Left lung (tissue), 10 donors: Measurements from ENCODE around the gene TP53AIP1. TPM values are rescaled to one million over a fixed set of nuclear protein-coding genes. Genes with fewer than 3 reads are reported as not detected.
A peak's percentile ranks its signal among the peaks of the same experiment; 100 is the strongest.

Experiments used
- ATAC-seq: fragments of 200-7000 bp; cut with Tn5 transposase; one replicate; pipeline ENCODE4 v1.9.1; 2020; ENCODE audit warnings: moderate library complexity
- DNase-seq, 4 donors: peaks; one replicate each; pipeline ENCODE4 v3.0.0-alpha.2; 2013 to 2020
- H3K27ac ChIP-seq, 2 donors: fragments of 200-600 bp; sonication (generic) in 1 of 2; one replicate each; pipeline versions ENCODE4 v1.5.0 to v1.8.0; 2020 to 2021
- H3K27me3 ChIP-seq, 2 donors: fragments of 200-600 bp; sonication (generic) in 1 of 2; one replicate each; pipeline versions ENCODE4 v1.5.0 to v1.8.0; 2020 to 2021
- H3K36me3 ChIP-seq, 2 donors: fragments of 200-600 bp; sonication (generic) in 1 of 2; one replicate each; pipeline versions ENCODE4 v1.5.0 to v1.8.0; 2020 to 2021
- H3K4me1 ChIP-seq, 2 donors: fragments of 200-600 bp; one replicate each; pipeline ENCODE4 v1.8.0; 2021
- H3K4me3 ChIP-seq, 2 donors: fragments of 200-600 bp; sonication (generic) in 1 of 2; one replicate each; pipeline versions ENCODE4 v1.5.0 to v1.8.0; 2020 to 2021; ENCODE audit warnings: mild to moderate bottlenecking in 1 of 2
- H3K9me3 ChIP-seq, 2 donors: fragments of 200-600 bp; sonication (generic) in 1 of 2; one replicate each; pipeline versions ENCODE4 v1.5.0 to v1.8.0; 2020 to 2021
- intact Hi-C, 2 donors: fragments of 100-400 bp; cut with DNase I; formaldehyde crosslinking; loops; one replicate each; pipeline versions ENCODE4 v1.11.2 to v1.14.2; 2022
- polyA plus RNA-seq, 6 donors: library from polyadenylated mRNA; unstranded; fragments of 120-200 nt; gene quantifications; one replicate each; pipeline ENCODE4 v1.2.1, GENCODE V29; 2013; ENCODE audit not compliant: insufficient read length in 6 of 6
- total RNA-seq, 2 donors: library from RNA; stranded (reverse); fragmentation: NEBNext Ultra II Directional; extraction: Animal tissue kit (Norgen Biotek cat#: 25700); gene quantifications; one replicate each; pipeline ENCODE4 v1.2.1, GENCODE V29; 2021
- TF ChIP-seq, protein P1 (sequence below), 2 donors: fragments of 200-600 bp; sonication (generic) in 1 of 2; IDR thresholded peaks; one replicate each; pipeline versions ENCODE4 v1.5.0 to v1.8.0; 2021; ENCODE audit warnings: antibody characterized with exemption in 2 of 2
- donor health status: DM: no; HTN: yes; CAD: no.
- donor health status: DM: no; HTN: no; CAD: no.

TP53AIP1 gene
- total and polyA plus RNA-seq, 8 donors = 0.31 to 1.4 (median 0.59) TPM; not detected in 1

DNA sequence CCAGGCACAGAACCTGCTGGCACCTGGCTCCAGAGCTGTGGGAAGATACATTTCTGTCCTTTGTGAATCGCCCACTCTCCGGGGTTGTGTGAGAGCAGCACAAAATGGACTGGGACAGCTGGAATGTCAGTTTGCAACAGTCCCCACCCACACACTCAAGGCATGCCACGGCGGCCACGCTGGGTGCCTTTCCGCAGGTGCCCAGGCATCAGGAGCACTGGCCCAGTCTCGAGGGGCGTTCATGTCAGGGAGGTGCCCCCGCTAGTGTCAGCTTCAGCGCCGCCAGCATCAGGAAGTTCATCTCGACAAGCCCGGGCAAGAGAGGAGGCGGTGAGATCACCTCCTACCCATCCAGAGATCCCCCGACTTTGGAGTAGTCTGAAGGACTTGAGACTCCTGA, 2.1 kb downstream of the TP53AIP1 start:
- H3K27ac ChIP-seq = no peak overlapping the region
- ATAC-seq (no peak), DNase-seq (no peak)
- no peaks in the 10 kb centered on the region for H3K9me3 ChIP-seq
- no peaks in the 10 kb centered on the region for H3K36me3 ChIP-seq
- H3K4me3 ChIP-seq = no peak overlapping the region
- TF ChIP-seq, protein P1, sequence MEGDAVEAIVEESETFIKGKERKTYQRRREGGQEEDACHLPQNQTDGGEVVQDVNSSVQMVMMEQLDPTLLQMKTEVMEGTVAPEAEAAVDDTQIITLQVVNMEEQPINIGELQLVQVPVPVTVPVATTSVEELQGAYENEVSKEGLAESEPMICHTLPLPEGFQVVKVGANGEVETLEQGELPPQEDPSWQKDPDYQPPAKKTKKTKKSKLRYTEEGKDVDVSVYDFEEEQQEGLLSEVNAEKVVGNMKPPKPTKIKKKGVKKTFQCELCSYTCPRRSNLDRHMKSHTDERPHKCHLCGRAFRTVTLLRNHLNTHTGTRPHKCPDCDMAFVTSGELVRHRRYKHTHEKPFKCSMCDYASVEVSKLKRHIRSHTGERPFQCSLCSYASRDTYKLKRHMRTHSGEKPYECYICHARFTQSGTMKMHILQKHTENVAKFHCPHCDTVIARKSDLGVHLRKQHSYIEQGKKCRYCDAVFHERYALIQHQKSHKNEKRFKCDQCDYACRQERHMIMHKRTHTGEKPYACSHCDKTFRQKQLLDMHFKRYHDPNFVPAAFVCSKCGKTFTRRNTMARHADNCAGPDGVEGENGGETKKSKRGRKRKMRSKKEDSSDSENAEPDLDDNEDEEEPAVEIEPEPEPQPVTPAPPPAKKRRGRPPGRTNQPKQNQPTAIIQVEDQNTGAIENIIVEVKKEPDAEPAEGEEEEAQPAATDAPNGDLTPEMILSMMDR (IDR thresholded peaks at IDR 0.05) = no peak
- no peaks in the 10 kb centered on the region for H3K4me1 ChIP-seq
- peaks cover 0 to 6% of the 10 kb centered on the region in 2 donors for H3K27me3 ChIP-seq
- intact Hi-C loops = no loop called here

DNA sequence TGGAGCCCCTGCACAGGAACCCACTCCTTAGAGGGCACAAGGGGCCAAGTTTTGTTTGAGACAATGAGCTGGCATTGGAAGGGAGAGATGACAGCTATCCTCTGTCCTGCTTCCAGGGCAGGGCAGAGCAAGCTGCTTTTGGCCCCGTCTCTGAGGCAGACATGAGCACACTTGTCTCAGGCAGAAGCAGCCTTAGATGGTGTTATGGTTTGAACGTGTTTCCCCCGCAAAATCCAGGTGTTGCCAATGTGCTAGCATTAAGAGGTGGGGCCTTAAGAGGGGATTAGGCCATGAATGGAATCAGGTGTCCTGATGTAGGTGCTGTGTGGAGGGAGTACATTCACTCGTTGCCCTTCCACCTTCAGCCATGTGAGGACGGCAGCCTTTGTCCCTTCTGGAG, 2.5 kb downstream of the TP53AIP1 start:
- no peaks in the 10 kb centered on the region for H3K36me3 ChIP-seq

DNA sequence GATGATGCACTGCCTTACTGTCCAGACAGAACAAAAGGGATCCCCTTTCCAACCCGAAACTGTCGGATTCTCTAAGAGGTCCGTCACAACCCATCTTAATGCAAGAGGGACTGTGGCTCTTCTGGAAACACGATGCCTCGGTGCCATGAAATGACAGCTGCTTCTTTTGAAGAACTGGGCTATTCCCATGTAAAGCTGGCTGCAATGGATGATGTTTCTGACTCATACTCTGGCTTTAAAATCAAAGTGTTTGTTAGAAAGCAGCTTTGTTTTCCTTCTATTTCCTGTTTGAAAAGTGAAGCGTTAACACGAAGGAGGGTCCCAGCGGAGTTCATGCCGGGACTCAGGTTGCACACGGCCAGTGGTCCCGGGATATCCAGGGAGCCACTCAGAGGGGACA, 3.1 kb downstream of the TP53AIP1 start:
- Histone ChIP-seq H3K27ac (no peak overlapping the region), H3K27me3 (peaks cover 0 to 6% of the 10 kb centered on the region in 2 donors), H3K4me3 (no peak overlapping the region), H3K4me1 (no peaks in the 10 kb centered on the region), H3K36me3 (no peaks in the 10 kb centered on the region), H3K9me3 (no peaks in the 10 kb centered on the region)
- intact Hi-C loops = no loop called here
- TF ChIP-seq, protein P1 (IDR thresholded peaks at IDR 0.05) = no peak
- ATAC-seq (no peak), DNase-seq (peak in 1 of 4 donors; percentile 23)

More for the DNA sequence above, 2.5 kb downstream of the TP53AIP1 start:
- Histone ChIP-seq H3K4me1 (no peaks in the 10 kb centered on the region), H3K27ac (no peak overlapping the region), H3K4me3 (no peak overlapping the region), H3K27me3 (peaks cover 0 to 6% of the 10 kb centered on the region in 2 donors), H3K9me3 (no peaks in the 10 kb centered on the region)
- ATAC-seq = no peak
- DNase-seq = no peak
- TF ChIP-seq, protein P1 (IDR thresholded peaks at IDR 0.05) = no peak
- intact Hi-C loops = no loop called here

DNA sequence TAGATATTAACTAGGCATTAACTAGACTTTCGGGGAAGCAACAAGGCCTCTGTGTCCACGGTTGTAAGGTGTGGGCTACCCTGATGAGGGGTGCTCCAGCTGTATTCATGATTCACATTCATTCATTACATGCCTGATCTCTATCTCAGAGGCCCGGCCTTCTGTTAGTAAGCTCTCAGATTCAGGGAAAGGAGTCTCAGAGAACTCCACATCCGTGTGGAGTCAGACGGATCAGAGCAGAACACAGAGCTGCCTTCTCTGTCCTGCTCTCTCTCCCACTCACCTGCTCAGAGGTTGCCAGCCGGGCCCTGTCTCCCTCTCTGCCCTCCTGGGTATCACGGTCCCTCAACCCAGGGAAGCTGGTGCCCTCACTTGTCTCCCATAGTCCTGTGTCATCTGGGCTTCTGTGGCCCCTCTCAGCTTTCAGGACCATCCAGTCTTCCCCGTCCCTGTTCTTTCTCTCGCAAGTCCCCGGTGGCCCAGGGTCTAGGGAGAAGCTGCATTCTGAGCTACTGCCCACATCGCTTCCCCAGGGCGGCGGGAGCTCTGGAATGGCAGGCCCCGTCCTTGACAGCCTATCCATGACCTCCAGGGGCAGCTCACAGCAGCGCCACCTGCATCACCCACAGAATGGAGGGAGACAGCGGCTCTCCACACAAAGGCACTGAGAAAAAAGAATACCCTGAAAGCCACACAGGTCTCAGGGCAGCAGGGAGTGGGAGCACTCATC, 4.3 kb downstream of the TP53AIP1 start:
- ATAC-seq = no peak

DNA sequence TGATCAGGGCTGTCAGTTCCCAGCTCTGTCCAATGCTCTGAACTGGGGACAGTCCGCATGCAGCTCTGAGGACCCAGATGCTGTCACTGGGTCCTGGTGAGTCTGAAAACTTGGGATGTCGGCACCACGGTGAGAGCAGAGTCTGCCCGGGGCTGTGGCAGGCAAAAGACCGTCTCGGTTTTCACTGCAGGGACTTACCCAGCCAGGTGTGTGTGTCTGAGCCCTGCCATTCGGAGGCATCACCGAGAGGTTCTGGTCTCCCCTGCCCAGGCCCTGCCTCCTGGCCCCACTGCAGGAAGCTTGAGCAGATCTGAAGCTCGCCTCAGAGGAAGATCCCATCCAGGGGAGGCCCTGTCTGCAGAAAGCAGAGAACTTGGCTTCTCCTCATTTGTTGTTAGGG, 5.2 kb downstream of the TP53AIP1 start:
- DNase-seq (no peak), ATAC-seq (no peak)
- Histone ChIP-seq H3K27me3 (peaks cover 0 to under 1% of the 10 kb centered on the region in 2 donors), H3K4me1 (no peaks in the 10 kb centered on the region), H3K4me3 (no peak overlapping the region), H3K27ac (no peak overlapping the region), H3K9me3 (no peaks in the 10 kb centered on the region), H3K36me3 (no peaks in the 10 kb centered on the region)
- TF ChIP-seq, protein P1 (IDR thresholded peaks at IDR 0.05) = no peak
- intact Hi-C loops = no loop called here

More for the DNA sequence above, 4.3 kb downstream of the TP53AIP1 start:
- Histone ChIP-seq H3K4me1 (no peaks in the 10 kb centered on the region), H3K27ac (no peak overlapping the region), H3K4me3 (no peak overlapping the region), H3K36me3 (no peaks in the 10 kb centered on the region), H3K9me3 (no peaks in the 10 kb centered on the region), H3K27me3 (peaks cover 0 to 6% of the 10 kb centered on the region in 2 donors)
- no peak for DNase-seq
- intact Hi-C loops = no loop called here
- TF ChIP-seq, protein P1 (IDR thresholded peaks at IDR 0.05) = no peak
